Endodermal cell (in vitro differentiated cells): ENCODE results near the gene TXNL1. TPM values are rescaled to one million over a fixed set of nuclear protein-coding genes. Genes with fewer than 3 reads are reported as not detected.

Experiments
- DNase-seq: peaks from one replicate; pipeline ENCODE4 v3.0.0-alpha.2; 2017
- H3K27ac ChIP-seq: 2 replicates; pipeline ENCODE4 v1.5.1; 2013; ENCODE audit warnings: mild to moderate bottlenecking, low read depth, low read length, moderate library complexity
- H3K27me3 ChIP-seq: 2 replicates; pipeline ENCODE4 v1.6.1; 2013; ENCODE audit warnings: mild to moderate bottlenecking, low read length, moderate library complexity; ENCODE audit not compliant: insufficient read depth, control insufficient read depth, poor library complexity, severe bottlenecking
- H3K36me3 ChIP-seq: 2 replicates; pipeline ENCODE4 v1.7.0; 2013; ENCODE audit warnings: mild to moderate bottlenecking, low read length, moderate library complexity; ENCODE audit not compliant: control insufficient read depth, insufficient read depth
- H3K4me1 ChIP-seq: one replicate; pipeline ENCODE4 v1.7.0; 2013; ENCODE audit warnings: low read length; ENCODE audit not compliant: control insufficient read depth, insufficient read depth
- H3K4me3 ChIP-seq: 2 replicates; pipeline ENCODE4 v1.5.1; 2013; ENCODE audit warnings: mild to moderate bottlenecking, low read length, moderate library complexity
- H3K9ac ChIP-seq: 2 replicates; pipeline ENCODE4 v1.6.1; 2013; ENCODE audit warnings: mild to moderate bottlenecking, low read length, moderate library complexity; ENCODE audit not compliant: poor library complexity, severe bottlenecking; ENCODE audit errors: extremely low read depth
- H3K9me3 ChIP-seq: 2 replicates; pipeline ENCODE4 v1.6.1; 2013; ENCODE audit warnings: mild to moderate bottlenecking, low read length, moderate library complexity; ENCODE audit not compliant: control insufficient read depth
- H3K27ac Mint-ChIP-seq: 2 replicates; pipeline ENCODE4 v1.8.0; 2020; ENCODE audit warnings: mixed read lengths
- H3K27me3 Mint-ChIP-seq: 2 replicates; pipeline ENCODE4 v1.8.0; 2021; ENCODE audit warnings: mild to moderate bottlenecking, mixed read lengths; ENCODE audit not compliant: insufficient read depth
- H3K36me3 Mint-ChIP-seq: 2 replicates; pipeline ENCODE4 v1.8.0; 2020; ENCODE audit warnings: low read depth, mixed read lengths
- H3K4me1 Mint-ChIP-seq: 2 replicates; pipeline ENCODE4 v1.8.0; 2020; ENCODE audit warnings: mixed read lengths
- H3K4me3 Mint-ChIP-seq: 2 replicates; pipeline ENCODE4 v1.8.0; 2020; ENCODE audit warnings: mild to moderate bottlenecking, moderate library complexity, mixed read lengths
- H3K9me3 Mint-ChIP-seq: 2 replicates; pipeline ENCODE4 v1.8.0; 2020; ENCODE audit warnings: mild to moderate bottlenecking, mixed read lengths
- CTCF ChIP-seq: fragments of 200-600 bp; sonication (generic); conservative IDR thresholded peaks from 2 replicates; pipeline ENCODE4 v1.5.0; 2021; ENCODE audit warnings: antibody characterized with exemption, mild to moderate bottlenecking
- WGBS, 2 experiments: methylation state at CpG; one replicate each; pipeline versions ENCODE4 v1.1.5 to v1.1.7; 2013; ENCODE audit warnings: missing lambda C conversion rate in 2 of 2, mixed read lengths in 1 of 2; ENCODE audit not compliant: insufficient coverage in 1 of 2, insufficient read length in 1 of 2; 5-methylcytosine and 5-hydroxymethylcytosine counted together
- total RNA-seq, 2 donors: library from RNA; stranded (reverse); fragmentation: NEBNext Ultra II Directional in 1 of 2; extraction: Animal tissue kit (Norgen Biotek cat#: 25700) in 1 of 2; gene quantifications; 2 replicates in 1 of 2; 3 replicates in 1 of 2; pipeline ENCODE4 v1.2.1, GENCODE V29; 2021

Gene TXNL1
- total RNA-seq, 2 donors from 2014 or later, result 69.6 to 77.0 TPM

GRCh38 chr18:56661360-56662062 is 23.1 kb upstream of the TXNL1 start:
- H3K27ac ChIP-seq, result no peak overlapping the region
- TF ChIP-seq CTCF, result no peak
- no peak overlapping the region for H3K4me3 ChIP-seq
- no peak overlapping the region for H3K4me3 Mint-ChIP-seq
- no peaks in the 10 kb centered on the region for H3K27me3 ChIP-seq
- no peak for DNase-seq
- no peaks in the 10 kb centered on the region for H3K36me3 ChIP-seq
- H3K27ac Mint-ChIP-seq, result no peak overlapping the region
- H3K9me3 Mint-ChIP-seq, result no peaks in the 10 kb centered on the region
- peaks cover 12% of the 10 kb centered on the region for H3K4me1 Mint-ChIP-seq
- H3K27me3 Mint-ChIP-seq, result no peaks in the 10 kb centered on the region
- no peak overlapping the region for H3K9ac ChIP-seq
- WGBS, 2 experiments, result 47 to 83% methylated on average over 1 to 2 of the region's 2 CpGs
- H3K4me1 ChIP-seq, result no peaks in the 10 kb centered on the region
- no peaks in the 10 kb centered on the region for H3K36me3 Mint-ChIP-seq
- H3K9me3 ChIP-seq, result no peaks in the 10 kb centered on the region

GRCh38 chr18:56660655-56661054 is 22.3 kb upstream of the TXNL1 start:
- no peaks in the 10 kb centered on the region for H3K27me3 Mint-ChIP-seq
- no peak for DNase-seq
- H3K36me3 Mint-ChIP-seq, result no peaks in the 10 kb centered on the region
- H3K4me3 Mint-ChIP-seq, result no peak overlapping the region
- no peak overlapping the region for H3K27ac ChIP-seq
- H3K9me3 ChIP-seq, result no peaks in the 10 kb centered on the region
- 91 to 100% methylated on average over 1 of the region's 1 CpG for WGBS, 2 experiments
- H3K27ac Mint-ChIP-seq, result no peak overlapping the region
- no peaks in the 10 kb centered on the region for H3K27me3 ChIP-seq
- TF ChIP-seq CTCF, result no peak
- no peaks in the 10 kb centered on the region for H3K4me1 ChIP-seq
- no peak overlapping the region for H3K4me3 ChIP-seq
- H3K36me3 ChIP-seq, result no peaks in the 10 kb centered on the region
- no peaks in the 10 kb centered on the region for H3K9me3 Mint-ChIP-seq
- H3K4me1 Mint-ChIP-seq, result peaks cover 10% of the 10 kb centered on the region
- H3K9ac ChIP-seq, result no peak overlapping the region

- H3K9ac ChIP-seq, result no peak overlapping the region
- no peak for DNase-seq
- H3K9me3 ChIP-seq, result no peaks in the 10 kb centered on the region
- no peak overlapping the region for H3K27ac Mint-ChIP-seq
- no peak overlapping the region for H3K27ac ChIP-seq
- peaks cover 3% of the 10 kb centered on the region for H3K9me3 Mint-ChIP-seq
- no peak for TF ChIP-seq CTCF
- peaks cover 3% of the 10 kb centered on the region for H3K36me3 Mint-ChIP-seq
- no peak overlapping the region for H3K4me3 Mint-ChIP-seq
- WGBS, 2 experiments, result 89 to 100% methylated on average over 2 to 4 of the region's 4 CpGs
- peaks cover 10% of the 10 kb centered on the region for H3K4me1 Mint-ChIP-seq
- H3K27me3 ChIP-seq, result no peaks in the 10 kb centered on the region
- H3K4me1 ChIP-seq, result no peaks in the 10 kb centered on the region
- H3K4me3 ChIP-seq, result no peak overlapping the region
- H3K36me3 ChIP-seq, result no peaks in the 10 kb centered on the region
- no peaks in the 10 kb centered on the region for H3K27me3 Mint-ChIP-seq
Observed at GRCh38 chr18:56659111-56659510, 20.7 kb upstream of the TXNL1 start.
